NCI-H524 treated with DMSO at 0.1 percent for 48 hours (cell line): ENCODE data around the gene RTRAF.
A peak's percentile ranks its signal among the peaks of the same experiment; 100 is the strongest.

Experiments
- DNase-seq: peaks from one replicate; lab custom pipeline; 2025; lab: John Stamatoyannopoulos, UW

Gene RTRAF

DNA sequence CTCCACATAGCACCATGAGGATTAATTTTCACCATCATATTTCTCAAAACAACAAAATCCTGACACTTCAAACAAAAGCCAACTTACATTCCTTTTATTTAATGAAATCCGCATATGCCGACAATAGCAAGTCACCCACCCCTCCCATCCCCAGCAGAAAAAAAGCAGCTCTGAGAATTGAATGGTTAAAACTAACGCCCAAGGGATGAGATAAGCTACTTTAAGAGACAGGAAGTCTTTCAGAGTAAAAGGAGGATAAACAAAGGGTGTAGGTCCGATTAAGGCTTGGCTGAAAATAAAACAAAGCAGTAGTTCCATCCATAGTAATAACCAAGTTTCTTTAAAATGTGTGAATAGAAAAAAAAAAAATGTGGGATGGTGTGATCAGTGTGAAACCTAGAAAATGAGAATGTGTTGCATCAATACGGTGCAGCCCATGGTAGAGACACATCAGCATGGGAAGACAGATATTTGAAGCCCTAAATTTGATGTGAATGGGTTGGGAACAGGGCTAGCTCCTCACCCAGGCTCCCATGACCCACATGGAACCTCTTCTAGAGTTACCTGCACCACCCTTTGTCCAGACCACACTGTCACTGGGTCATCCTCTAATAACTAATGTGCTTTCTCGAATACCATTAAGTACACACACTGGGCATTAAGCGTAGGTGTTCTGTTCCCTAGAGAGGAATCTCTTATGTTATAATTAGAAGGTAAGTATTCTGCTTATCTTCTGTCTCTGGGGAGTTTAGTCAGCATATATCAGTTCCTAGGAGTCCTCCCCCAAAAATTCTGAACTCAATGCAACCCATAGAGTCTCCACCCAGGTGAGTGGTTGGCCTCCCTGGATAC, 31.7 kb downstream of the RTRAF start:
- no peak for DNase-seq

DNA sequence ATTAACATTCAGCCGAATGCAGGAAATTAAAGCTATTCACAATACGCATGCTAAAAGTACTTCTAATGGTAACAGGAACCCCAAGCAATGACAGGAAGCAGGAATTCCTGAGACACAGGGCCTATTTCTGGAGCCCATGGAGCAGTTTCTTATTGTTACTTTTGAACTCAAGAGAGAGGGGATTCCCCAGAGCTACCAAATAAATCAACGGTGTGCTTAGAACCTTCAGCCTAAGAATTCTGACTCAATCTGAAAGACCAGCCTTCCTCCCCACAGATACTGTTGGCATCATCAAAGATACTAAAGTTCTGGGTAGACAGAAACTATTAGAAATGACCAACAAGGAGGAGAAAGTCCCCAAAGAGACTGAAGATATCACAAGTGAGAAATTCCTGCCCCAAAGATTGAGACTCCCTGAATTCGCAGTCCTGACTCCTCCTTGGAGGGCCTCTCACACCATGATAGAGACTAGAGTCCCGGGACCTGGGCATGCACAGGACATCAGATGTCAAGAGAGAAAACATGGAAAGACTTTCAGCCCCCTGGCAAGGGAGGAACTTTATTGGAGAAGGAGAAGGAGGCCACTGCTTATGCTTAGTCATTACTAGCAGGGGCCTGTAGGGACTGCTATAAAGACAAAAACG, 32.7 kb downstream of the RTRAF start:
- DNase-seq = no peak

DNA sequence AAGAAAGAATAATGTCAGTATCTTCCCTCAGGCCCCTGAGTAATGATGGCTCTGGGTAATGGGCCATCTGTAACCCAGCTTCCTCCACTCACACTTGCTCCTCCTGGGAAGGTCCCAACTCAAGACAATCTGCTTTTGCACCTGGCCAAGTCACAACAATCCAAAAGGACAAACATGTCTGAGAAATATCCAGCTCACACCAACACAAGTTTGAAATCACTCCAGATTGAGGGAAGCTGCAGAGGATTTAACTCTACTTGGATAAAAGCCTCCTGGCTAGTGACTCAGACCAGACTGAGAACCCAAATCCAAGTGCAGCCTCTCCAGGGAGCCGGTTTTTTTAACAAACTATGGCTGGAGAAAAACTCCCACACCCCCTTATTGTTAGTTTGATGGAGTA, 34.2 kb downstream of the RTRAF start:
- DNase-seq = no peak

DNA sequence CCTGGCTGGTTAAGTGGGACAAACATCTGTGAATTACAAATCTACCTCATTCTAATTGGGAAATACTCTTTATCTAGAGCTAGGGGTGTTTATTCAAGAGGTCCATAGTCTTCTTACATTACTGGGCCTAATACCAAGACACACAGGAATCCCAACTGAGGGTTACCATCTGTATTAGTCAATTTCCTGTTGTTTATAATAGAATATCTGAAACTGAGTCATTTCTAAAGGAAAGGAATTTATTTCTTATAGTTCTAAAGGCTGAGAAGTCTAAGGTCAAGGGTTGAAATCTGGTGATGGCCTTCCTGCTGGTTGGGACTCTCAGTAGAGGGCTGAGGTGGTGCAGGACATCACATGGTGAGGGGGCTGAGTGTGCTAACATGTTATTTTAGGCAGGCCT, 36.0 kb downstream of the RTRAF start:
- DNase-seq = peak; percentile 71

DNA sequence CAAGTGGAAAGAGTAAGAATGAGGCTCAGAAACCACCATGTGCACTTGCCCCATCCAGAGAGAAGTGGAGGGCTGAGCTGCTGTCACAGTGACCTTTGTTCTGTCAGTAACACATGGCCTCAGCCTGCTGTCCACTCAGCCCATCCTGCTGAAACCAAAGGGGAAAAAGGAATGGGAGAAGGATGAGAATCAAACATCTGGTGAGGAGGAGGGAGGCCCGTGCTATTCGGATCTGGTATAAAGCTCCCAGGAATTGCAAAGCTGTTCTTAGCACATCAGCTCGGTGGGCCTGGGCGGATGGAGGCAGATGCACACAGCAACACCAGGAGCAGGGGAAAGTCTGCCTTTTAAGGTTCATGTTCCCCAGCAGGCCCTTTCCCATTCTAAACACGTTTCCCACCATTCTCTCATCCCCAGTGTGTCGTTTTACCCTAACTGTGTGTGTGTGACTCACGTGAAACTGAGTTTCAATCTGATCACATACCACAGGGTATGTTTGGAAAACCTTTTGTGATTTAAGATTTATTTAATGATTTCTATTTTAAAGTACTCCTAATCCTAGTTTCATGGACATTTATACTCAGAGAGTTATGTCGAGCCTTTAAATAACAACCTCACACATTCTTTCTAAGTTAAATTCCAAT, 36.8 kb downstream of the RTRAF start:
- no peak for DNase-seq

DNA sequence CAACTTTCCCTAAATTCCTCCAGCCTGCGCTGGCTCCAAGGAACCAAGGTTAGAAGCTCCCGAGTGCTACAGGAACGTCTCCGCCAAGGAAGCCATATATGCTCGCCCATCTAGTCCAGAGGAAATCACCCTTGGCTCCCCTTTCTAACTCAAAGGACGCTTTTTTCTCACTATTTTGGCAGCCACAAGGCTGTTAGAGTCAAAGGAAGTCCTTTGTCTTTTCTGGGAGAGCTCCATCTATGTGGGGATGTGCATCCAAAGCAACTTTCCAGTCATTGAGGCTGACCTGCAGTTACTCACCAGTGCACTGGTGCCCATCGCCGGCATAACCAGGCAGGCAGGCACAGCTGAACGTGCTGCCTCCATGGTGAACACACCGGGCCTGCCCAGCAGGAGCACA, 37.6 kb downstream of the RTRAF start:
- DNase-seq = no peak

DNA sequence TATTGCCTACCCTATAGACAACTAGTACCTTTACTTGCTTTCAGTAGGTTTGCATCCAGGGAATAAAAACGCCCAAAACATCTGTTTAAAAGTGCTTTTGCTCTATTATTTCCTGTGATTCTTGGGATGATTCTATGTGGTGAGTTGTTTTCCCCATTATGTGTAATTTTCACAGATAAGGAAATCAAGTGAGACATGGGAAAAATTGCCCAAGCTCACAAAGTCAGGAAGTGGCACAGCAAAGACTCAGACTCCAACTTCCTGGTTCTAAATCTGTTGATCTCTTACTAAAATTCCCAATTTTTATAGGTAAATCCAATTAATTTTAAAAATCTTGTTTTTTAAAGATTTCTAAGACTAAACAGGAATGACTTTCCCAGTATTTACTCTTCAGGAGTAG, 40.5 kb downstream of the RTRAF start:
- DNase-seq = no peak

DNA sequence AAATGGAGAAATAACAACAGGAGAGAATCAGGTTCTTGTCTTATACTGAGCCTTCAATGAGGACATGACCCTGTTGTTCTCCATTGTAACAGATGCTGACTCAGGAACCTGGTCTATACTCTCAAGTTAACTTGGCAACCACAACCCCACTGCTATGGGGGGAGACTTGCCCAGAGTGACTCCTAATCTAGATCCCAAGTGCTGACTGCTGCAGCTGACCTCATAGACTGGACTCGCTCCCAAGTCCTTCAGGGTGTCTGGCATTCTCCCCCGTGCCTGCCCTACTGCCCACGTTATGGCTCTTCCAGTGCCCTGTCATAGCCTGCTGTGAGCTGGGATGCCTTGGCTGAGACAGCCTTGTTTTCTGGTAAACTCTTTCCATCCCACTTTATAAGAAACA, 42.4 kb downstream of the RTRAF start:
- DNase-seq = no peak

DNA sequence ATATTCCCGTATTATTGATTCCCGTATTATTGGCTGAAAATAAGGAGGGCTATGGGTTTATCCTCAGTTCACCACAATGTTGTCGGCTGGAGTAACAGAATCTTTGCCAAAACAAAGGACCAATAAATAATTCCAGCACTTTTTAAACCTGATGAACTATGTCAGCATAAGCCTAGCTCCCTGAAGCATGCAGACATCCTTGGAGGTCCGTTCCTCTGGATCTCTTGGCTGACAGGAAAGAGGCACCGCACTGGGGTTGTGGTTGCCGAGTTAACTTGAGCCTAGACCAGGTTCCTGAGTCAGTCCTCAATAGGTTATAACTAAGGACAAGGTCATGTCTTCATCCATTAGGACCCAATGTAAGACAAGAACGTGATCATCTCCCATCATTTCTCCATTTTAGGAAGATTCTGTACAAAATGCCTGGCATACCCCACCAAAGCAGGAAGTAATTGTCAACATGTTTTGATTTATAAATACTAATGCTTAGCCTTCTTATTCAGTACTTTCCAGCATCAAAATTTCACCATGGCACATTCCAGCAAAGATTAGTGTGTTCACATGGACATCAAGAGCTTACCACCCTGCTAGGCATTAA, 43.0 kb downstream of the RTRAF start:
- no peak for DNase-seq

DNA sequence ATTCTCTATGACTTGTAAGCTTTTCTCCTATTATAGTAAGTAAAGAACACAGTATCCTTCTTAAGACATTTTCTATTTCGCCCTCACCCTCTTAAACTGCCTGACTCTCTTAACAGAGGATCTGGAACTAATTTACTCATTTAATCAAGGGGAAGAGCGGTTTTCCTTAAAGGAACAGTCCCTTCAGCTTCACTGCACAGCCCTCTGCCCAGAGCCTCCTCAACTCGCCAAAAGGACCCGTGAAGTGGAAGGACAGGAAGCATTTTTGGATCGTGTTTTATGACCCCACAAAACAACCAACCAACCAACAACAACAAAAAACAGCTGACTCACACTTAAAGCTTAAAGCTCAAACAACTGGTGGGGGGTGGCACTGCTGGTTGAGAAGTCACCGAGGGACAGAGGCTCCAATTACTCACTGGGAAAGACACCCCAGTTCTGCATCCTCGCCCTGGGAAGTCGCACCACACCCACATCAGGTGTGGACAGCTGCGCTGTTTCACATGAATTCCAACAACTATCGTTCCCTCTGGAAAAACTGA, 43.8 kb downstream of the RTRAF start:
- DNase-seq = no peak

DNA sequence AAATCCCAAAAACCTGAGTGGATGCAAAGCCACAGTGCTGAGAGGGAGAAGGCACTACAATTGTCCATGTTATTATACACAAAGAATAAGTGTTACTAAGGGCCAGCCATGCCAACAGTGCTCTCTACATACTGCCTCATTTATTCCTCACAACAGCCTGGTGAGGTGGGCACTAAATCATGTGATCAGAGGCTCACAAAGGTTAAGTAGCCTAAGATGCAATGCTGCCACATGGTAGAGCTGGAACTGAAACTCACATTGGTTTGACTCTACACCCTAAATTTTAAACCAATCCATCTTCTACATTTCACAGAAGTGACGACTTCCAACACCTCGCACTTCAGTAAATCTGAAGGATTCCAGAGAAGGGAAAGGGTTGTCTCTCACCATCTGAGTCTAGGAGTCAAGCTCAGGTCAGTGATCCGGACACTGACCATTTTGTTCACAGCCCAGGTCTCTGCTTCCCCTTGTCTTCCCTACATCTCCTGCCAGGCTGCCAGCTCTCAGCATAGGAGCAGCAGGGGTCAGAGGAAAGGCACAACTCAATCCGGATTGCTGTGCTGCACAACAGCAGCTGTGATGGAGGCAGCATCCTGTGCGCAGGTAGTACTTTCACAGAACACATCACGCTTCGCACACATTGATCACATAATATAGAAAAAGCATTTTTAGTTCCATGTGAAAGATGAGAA, 49.9 kb downstream of the RTRAF start:
- no peak for DNase-seq

DNA sequence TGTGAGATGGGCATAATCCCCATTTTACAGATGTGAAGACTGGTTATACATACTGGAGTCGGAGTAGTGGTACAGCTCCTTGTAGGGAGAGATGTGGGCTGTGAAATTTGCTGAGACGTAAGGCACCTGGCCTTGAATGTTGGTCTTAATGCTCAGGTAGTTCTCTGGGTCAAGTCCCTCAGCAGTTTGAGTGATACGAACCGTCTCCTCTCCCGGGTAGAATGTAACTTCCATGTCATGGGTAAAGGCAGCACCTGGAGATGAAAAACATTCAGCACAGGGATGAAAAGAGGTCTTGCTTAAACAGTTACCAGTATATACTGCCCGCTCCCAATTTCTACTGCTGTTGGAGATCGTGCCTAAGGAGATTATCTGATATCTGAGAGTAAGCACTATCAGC, 51.3 kb downstream of the RTRAF start:
- DNase-seq = no peak

DNA sequence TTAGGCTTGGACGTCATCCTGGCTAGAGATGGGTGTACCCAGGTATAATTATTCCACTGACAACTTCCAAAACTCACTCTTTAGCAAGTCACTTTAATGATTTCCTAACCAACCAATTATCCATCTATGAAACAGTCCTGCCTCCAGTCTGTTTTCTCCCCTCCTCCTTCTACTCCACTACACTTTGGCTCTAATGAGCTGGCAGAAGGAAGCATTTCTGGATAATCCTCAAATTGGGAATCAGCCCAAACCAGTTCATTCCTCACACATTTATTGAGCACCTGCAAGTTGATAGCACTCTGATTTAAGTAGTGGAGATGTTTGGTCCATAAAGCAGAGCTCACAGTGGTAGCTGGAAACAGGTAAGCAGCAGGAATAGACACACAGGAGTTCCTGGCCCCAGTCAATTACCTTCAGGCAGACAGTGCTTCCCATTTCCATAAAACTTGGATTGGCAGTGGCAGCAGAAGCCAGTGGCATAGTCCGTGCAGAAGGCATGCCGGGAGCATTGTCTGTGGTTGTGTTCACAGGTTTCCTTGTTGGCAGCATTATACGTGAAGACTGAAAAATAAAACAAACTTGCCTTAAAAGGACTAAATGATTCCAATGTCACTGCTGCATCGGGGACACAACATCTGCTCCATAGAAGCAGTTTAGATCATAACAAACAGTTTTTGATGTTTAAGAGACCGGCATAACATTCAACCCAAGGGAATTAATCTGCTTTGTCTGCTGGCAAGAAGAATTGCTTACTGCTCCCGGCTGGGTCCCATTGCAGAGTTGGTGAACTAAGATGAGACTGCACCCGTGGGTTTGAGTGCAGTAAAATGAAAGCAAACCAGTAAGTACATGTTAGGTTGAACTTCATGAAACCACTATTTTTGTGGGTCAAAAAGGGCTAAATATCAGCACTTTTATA, 53.3 kb downstream of the RTRAF start:
- peak; percentile 24 for DNase-seq

DNA sequence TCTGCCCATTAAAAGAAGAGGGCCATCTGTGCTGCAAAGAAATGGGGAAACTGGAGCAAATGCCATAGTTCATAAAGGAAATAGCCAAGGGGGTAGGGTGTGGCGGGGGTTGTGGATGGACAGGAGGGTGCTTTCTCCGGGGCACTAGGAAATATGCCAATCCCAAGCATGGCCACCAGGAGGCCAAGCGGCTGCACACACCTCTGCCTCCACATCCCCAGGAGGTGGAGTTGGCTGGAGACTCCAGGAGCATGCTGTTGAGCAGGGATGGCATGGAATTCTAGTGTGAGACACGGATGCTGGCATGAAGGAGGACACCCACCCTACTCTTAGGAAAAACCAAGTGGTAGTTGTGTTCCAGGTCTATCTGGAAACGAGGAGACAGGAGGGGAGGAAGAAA, 54.3 kb downstream of the RTRAF start:
- no peak for DNase-seq

DNA sequence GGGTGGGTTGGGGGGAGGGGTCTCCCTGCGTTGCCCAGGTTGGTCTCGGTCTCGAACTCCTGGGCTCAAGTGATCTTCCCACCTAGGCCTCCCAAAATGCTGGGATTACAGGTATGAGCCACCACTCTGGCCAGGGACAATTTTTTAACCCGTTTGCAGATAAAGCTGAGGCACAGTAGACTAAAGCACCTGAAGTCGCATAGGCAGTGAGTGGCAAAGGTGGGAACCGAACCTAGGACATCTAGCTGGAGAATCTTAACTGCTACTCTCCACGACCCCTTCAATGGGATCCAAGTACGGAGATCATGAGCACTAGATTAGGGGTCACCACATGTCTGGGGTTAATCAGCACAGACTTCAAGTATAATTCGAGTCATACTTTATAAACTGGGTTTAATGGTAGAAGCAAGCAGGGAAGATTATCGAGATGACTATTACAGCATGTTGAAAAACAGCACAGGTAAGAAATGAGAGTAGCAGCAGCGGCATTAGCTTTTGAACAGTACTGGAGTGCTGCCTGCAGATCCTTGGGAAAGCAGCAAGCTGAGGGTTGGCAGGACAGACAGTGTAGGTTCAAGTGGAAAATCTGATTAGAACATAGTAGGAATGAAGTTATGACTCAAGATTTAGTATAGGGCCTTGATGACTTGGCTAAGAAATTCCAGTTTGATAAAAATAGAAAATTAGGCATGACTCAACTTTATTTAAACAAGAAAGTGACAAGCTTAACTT, 55.6 kb downstream of the RTRAF start:
- DNase-seq = no peak

DNA sequence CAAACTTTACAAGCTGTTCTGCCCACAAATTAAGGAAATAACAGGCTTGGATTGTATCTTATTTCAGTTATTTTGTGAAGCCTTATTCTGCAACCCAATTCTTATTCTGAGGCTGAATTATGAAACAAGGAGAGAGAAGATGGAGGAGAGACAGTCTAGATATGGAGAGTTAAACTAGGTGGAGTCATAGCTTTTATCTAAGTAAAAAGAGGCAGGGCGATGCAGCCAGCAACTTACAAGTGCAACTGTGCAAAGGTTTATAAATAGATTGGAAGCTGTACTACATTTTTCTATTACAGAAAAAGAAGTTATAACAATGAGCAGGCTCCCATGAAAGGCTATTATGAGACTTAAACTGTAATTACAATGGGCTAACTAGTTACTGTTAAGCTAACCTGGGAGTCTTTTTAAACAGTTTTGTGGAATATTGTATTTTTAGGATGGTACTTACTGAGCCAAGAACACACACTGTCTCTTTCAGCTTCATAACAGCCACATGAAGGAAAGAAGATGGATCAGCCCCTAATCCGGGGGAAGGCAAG, 57.1 kb downstream of the RTRAF start:
- DNase-seq = no peak

DNA sequence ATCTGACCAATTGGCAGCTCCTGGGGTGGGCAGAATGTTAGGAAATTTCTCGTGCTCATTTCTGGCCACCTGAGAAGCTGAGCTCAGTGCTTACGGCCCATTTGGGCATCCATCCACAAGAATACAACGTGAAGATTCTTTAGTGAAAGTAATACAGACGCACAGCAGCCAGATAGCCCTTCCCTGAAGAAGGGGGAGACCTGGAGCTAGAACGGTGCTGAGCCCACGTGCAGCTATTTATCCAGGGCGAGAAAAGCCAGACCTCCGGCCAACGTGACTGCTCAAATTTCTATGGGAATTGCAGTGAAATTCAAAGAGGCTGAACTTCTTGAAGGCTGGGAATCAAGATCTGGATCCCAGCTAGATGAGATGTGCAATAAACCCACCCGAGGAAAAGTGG, 58.8 kb downstream of the RTRAF start:
- DNase-seq = no peak

DNA sequence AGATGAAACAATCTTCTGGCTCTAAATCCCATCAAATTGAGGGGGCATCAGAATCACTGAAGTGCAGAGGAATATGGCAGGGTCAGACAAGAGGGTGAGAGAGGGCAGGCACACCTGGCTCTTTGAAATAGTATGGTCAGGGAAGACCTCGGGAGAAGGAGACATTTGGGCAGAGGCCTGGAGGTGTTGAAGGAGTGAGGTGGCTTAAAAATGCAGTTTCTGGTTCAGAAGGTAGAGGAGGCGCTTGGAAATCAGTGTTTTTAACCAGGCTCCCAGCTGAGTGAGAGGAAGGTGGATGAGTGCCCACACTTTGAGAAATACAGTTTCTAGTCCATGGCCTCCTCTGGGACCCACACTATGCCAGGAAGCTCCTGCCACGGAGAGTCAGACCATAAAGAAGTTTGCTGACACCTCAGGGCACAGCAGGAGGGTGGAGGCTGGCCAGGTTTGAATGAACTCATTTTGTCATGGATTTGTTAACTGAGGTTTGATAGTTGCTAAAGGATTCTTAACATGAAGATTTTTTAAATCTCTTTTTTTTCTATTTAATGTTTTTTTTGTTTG, 59.4 kb downstream of the RTRAF start:
- no peak for DNase-seq

DNA sequence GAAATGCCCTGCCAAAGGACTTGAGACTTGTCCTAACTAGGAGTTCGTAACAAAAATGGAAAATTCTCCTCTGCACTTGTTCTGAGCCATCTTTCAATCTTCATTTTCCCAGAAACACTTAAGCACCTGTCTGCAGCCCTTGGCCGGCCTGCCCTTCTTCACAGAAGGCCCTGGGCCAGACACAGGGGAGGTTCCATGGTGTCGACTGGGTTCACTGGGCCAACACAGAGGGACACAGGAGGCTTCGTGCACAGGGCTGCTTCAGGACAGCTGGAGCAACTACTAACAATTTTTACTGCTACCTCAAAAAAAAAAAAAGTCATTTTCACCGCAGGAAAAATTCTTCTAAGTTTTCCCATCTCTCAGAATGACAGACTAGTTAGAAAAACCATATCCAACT, 59.9 kb downstream of the RTRAF start:
- DNase-seq = no peak
